Heart left ventricle (tissue), 13 donors: ENCODE data around the gene DSE.

Source experiments
- POLR2A ChIP-seq, 2 donors: fragments of 450-650 bp; IDR thresholded peaks; one replicate each; pipeline ENCODE4 v1.6.1; 2017; ENCODE audit warnings: antibody characterized with exemption in 2 of 2, mild to moderate bottlenecking in 2 of 2, moderate library complexity in 2 of 2
- TF ChIP-seq, protein P1 (sequence below), 12 donors: fragments of 200-600 bp; sonication (generic) in 4 of 12; IDR thresholded peaks; one replicate each; pipeline versions ENCODE4 v1.5.0 to v1.8.0; 2018 to 2022; ENCODE audit warnings: antibody characterized with exemption in 12 of 12, mild to moderate bottlenecking in 5 of 12
- donor health status: ischemic (EF 13 %, LVEDD 7.1; RV severe dilation, severe dysfunction).
- donor health status: DM: no; HTN: yes; CAD: no.
- donor health status: DM: no; HTN: no; CAD: no.
- donor health status: ischemic (EF 25% LVEDD 6.9; RV normal size, moderate dysfunction).
- donor health status: ischemic (EF 25% LVEDD 5.7; RV mildly dilated, moderate dysfunction).
- donor health status: ischemic (EF 35%, LVEDD 5.7; RV mildly dilated, moderate dysfunction).
- donor health status: nonischemic (EF 11% LVEDD 7.7; RV severe dilation, severe dysfunction).
- donor health status: DM: yes; HTN: yes; CAD: no.
- donor health status: PGD.
- donor health status: ischemic (EF 29% LVEDD 5.4; RV normal size, mild dysfunction).
- donor health status: nonischemic (EF 23%, LVEDD 6.1; RV moderate dilation, normal function).

DNA sequence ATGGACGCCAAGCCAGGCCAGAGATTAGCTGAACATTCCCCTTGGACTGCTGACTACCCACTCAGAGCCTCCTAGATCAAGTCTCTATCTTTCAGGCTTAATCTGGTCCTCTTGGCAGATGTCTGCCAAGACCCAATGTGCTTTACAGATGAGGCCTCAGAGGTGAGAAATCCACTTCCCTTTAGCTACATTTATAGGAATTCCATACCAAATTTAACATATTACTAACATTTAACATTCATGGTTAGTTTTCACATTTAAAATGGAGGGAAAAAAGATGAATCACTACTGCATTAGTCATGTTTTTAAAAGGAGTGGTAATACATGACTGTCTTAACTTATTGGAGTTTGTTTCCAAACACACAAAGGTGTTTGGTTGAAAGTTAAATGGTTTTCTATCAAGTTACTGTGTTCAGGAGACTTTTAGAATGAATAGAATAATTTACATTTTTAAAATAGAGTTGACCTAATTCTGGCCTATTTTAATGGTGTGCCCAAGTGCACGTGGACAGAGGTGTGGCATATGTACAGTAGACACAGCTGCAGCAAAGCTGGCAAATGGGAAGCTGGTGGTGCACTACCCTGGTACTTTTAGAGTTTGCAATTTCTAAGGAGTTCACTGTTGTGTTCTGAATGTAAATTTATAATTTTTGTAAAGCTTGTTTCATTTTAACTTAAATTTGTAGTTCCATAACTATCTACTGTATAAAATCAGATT, 48.5 kb downstream of the DSE start:
- TF ChIP-seq, protein P1, sequence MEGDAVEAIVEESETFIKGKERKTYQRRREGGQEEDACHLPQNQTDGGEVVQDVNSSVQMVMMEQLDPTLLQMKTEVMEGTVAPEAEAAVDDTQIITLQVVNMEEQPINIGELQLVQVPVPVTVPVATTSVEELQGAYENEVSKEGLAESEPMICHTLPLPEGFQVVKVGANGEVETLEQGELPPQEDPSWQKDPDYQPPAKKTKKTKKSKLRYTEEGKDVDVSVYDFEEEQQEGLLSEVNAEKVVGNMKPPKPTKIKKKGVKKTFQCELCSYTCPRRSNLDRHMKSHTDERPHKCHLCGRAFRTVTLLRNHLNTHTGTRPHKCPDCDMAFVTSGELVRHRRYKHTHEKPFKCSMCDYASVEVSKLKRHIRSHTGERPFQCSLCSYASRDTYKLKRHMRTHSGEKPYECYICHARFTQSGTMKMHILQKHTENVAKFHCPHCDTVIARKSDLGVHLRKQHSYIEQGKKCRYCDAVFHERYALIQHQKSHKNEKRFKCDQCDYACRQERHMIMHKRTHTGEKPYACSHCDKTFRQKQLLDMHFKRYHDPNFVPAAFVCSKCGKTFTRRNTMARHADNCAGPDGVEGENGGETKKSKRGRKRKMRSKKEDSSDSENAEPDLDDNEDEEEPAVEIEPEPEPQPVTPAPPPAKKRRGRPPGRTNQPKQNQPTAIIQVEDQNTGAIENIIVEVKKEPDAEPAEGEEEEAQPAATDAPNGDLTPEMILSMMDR (IDR thresholded peaks at IDR 0.05): no peak
- TF ChIP-seq POLR2A (IDR thresholded peaks at IDR 0.05): no peak
